ENCODE data around the gene ZNF488.

ZNF488 gene

DNA sequence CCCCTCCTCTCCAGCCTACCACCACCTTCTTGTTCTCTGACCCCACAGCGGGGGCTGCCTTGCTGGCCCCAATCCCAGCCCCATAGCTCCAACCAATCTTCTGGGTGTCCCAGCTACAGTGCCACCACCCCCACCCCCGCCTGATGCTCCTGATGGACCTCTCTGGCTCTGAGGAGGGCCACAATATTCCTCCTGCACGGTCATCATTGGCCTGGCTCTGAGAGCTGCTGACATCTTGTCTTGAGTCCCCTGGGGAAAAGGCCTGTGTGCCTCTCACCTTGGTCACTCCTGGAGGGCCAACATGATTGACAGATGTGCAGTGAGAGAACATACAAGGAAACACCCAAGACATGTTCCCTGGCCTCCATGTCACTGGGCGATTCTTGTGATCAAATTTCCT, 54.2 kb downstream of the ZNF488 start:
- no peak for DNase-seq (ENCODE audit: low spot score)

DNA sequence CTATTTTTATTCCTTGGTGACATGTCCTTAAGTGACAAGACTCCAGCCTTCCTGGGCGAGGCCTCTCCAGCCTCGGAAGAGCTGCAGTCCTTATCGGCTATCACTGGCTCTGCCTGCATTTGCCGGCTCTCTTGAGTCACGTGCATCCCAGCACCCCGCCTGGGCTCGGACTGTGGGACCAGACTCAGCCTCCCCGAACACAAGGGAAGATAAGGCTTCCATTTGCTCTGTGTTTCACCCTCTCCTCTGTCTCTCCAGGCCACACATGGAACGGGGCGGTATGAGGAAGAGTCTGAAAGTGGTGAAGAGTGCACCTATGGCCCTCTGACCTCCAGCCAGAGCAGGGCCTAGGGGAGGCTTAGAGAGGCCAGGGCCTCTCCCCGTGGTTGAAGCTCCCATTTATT, 57.2 kb downstream of the ZNF488 start:
- DNase-seq (ENCODE audit: low spot score): no peak

DNA sequence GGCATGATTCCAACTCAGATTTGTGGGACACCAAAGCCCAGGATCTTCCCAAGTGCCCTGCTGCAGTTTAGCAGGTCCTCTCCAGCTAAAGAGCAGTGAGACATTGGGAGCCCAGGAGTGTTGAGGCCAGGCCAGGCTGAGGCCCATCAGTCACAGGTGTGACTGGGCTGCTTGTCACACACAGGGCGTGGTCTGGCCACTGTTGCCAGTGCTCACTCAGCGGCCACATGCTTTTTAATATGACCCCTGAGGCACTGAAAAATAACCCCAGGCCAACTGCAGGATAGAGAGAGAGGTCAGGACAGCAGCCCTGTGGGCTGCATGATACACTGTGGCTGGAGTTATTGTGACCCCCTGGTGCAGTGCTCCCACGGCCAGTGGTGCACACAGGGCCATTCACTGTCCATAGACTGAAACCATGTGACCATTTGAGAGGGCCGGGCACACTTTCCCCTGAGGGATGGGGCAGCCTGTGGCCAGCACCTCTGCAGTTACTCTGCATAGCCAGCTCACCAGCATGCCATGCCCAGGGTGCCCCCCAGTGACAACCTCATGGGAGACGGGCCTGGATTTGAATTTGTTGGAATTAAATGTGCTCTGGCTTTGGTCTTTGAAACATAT, 57.7 kb downstream of the ZNF488 start:
- DNase-seq (ENCODE audit: low spot score): no peak

DNA sequence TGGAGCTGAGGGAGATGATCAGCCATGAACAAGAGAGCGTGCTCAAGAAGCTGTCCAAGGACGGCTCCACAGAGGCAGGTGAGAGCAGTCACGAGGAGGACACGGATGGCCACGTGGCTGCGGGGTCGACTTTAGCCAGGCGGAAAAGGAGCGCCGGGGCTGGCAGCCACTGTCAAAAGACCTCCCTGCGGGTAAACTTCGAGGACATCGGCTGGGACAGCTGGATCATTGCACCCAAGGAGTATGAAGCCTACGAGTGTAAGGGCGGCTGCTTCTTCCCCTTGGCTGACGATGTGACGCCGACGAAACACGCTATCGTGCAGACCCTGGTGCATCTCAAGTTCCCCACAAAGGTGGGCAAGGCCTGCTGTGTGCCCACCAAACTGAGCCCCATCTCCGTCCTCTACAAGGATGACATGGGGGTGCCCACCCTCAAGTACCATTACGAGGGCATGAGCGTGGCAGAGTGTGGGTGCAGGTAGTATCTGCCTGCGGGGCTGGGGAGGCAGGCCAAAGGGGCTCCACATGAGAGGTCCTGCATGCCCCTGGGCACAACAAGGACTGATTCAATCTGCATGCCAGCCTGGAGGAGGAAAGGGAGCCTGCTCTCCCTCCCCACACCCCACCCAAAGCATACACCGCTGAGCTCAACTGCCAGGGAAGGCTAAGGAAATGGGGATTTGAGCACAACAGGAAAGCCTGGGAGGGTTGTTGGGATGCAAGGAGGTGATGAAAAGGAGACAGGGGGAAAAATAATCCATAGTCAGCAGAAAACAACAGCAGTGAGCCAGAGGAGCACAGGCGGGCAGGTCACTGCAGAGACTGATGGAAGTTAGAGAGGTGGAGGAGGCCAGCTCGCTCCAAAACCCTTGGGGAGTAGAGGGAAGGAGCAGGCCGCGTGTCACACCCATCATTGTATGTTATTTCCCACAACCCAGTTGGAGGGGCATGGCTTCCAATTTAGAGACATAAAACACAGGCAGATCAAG, 58.5 kb downstream of the ZNF488 start:
- DNase-seq (ENCODE audit: low spot score): no peak

DNA sequence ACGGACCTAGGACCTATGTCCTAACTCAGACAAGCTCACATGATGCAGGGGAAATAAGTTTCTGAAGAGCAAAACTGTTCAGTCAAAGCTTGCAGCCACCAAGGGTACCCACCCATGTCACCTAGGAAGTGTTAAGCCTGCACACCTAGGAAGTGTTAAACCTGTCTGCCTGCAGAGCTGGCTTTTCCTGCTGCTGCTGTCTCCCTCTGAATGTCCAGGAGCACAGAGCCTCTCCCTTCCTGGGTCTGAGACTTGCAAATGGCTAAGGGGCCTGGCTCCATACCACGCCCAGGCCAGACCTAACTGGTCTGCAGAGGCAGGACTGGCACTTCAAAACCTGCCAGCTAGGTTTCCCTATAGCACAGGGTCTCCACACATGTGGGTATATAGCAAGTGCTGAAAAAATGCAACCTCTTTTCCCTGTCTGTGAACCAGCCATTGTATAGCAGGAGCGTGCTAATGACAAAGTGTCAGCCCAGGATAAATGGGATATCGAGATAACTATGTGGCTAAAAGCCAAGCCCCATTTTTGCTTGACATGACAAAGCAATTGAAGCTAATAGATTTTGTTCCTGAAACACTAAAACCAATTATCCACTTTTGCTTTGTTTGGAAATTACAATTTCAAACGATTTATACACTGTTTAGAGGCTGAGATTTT, 60.3 kb downstream of the ZNF488 start:
- no peak for DNase-seq (ENCODE audit: low spot score)

DNA sequence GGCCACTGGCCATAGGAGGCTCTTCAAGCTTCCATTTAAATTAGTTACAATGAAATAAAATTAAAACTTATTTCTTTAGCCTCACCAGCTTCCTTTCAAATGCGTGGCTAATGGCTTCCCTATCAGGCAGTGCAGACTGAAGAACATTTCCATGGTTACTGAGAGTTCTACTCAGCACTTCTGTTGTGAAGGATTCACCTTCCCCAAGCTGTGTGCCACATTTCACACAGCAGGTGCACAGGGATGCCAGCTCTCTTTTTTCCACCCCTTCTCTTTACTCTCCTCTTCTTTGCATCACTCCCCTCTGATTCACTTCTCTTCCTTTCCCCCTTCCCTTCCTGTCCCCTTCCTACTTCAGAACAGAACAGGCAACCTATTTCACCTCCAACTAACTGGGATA, 61.0 kb downstream of the ZNF488 start:
- DNase-seq (ENCODE audit: low spot score): no peak

DNA sequence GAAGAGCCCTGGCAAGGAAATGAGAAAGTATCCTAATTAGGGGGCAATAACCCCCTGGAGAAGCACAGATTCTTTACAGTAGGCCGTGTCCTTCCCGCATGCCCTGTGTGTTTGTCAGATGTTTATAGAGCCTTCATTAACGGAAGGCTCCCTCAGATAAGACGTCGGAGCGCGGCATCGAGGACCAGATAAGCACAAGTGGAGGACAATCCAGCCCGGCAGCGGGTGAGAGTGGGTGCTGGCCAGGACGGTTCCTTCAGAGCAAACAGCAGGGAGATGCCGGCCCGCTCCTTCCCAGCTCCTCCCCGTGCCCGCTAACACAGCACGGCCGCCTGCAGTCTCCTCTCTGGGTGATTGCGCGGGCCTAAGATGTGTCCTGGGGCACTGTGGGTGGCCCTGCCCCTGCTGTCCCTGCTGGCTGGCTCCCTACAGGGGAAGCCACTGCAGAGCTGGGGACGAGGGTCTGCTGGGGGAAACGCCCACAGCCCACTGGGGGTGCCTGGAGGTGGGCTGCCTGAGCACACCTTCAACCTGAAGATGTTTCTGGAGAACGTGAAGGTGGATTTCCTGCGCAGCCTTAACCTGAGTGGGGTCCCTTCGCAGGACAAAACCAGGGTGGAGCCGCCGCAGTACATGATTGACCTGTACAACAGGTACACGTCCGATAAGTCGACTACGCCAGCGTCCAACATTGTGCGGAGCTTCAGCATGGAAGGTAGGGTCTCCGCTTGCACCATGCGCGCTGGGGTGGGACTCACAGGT, 61.6 kb downstream of the ZNF488 start, which contains the start of gene GDF2:
GDF2 (plus strand) TSS at position 155 of the 762 bp plus-strand sequence; CDS start at position 370, 215 bp downstream.
- DNase-seq (ENCODE audit: low spot score): no peak

DNA sequence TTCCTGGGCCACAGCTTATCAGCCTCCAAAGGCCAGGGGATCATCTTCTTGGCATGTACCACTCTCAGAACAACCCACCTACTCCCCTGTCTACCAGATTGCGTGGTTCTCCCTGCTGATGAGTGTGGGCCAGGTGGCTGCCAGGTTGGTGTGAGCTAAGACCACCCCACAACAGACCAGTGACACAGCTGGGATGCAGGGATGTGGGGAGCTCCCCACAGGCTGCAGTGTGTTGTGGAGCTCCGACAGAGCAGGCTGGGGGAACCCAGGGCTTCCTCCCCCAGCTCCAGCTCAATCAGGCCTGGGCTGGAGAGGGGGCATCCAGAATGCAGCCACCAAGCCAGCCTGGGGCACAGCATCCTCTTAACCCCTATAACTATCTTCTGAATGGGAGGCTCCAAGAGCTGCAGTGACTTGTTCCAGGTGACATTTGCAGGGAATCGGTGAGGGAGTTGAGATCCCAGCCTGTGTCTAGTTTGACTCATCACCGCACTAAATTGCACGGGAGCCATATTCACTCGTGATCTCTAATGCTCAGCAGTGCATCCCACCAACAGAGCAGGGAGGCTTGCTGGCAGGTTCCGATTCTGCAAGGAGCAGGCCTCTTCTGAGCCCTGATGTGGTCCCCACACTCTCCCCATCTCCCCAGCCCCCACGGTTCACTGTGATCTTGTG, 62.4 kb downstream of the ZNF488 start:
- no peak for DNase-seq (ENCODE audit: low spot score)

DNA sequence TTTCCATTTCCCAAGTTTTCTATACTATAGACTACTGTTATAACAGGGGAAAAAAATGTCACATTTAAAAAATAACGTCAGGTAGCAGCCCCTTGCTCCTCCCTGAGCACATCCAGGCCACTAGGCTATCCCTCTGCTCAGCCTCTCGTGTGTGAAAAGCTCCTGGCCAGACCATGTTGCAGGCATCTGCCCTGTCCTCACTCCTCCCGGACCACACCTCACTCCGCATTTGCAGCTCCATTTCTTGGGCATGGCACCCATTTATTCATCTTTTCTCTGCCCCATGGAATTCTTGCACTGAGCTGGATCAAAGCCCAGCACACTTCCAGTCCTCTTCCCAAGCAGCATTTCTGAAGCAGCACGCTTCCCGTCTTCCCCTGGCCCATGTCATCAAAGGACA, 63.3 kb downstream of the ZNF488 start:
- no peak for DNase-seq (ENCODE audit: low spot score)

DNA sequence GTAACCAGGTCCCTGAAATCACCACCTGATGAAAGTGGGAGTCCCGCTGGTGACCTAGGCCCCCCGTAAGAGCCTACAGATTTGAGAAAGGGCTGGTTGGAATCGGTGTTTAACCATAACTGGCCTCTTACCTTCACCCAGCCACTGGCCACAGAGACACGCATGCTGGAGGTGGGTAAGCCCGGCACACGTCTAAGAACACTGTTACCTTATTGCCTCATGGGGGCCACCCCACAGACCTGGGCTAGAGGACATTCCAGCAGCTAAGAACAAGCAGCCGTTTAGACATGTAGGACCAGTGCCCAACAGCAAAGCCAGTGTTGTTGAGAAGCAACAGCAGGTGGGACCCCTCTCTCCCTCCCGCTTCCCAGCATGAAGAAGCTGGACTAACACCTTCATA, 64.3 kb downstream of the ZNF488 start:
- DNase-seq (ENCODE audit: low spot score): no peak

DNA sequence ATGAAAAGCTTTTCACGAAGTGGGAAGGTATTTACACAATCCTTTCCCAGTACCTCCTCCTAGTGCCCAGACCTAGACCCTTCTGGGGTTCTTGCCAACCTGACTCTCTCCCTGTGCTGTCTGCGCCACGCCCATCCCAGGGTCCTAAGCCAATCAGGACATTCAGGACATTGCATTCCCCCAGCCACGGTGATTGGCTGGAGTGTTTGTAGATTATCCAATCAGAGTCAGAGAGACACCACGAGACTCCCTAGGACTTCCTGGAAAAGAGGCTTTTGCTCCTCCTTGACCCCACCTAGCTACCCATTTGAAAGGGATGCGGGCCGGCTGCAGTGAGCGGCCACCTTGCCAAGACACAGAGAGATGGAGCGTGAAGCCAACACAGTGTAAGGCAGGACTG, 65.4 kb downstream of the ZNF488 start:
- no peak for DNase-seq (ENCODE audit: low spot score)

DNA sequence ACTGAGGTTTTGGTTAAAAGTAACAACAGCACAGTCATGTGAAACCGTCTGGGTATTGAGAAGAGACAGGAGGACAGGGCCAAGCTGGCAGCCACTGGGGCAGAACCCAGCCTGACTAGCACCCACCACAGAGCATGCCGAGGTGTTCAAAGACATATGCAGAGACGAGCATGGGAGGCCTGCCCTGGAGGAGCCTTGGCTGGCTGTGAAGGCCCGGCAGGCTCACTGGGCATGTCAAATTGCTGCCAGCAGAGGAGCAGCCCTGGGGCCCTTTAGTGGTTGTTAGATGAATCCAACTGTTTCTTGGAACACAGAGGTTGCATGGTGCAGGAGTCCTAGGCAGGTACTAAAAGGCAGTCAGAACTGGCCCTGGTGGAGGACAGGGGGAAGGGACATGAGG, 66.8 kb downstream of the ZNF488 start:
- DNase-seq (ENCODE audit: low spot score): no peak

DNA sequence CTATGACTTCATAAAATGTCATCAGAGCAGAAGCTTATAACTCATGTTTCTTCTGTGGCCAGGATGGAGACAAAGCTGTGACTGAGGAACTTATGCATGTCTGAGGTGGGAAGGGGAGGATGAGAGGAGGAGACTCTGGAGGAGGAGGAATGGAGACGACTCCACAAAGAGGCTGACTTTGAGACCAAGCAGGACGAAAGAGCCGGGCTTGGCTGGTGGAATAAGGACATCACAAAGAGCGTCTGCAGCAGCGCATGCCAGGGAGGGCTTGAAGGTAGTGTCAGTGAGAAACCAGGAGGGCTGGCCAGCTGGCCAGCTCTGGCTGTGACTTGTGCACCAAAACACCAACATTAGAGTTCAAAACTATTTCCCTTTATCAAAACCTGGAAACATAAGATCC, 68.0 kb downstream of the ZNF488 start:
- DNase-seq (ENCODE audit: low spot score): no peak

Data from globus pallidus (tissue), 1 donor.